ENCODE measurements around the gene FGFR3.
A peak's percentile ranks its signal among the peaks of the same experiment; 100 is the strongest.
"Not testable (repeated sequence)": the region's sequence is repeated elsewhere in the genome, so short reads cannot be mapped to it uniquely, and the experiment has no call there.

FGFR3 gene

DNA sequence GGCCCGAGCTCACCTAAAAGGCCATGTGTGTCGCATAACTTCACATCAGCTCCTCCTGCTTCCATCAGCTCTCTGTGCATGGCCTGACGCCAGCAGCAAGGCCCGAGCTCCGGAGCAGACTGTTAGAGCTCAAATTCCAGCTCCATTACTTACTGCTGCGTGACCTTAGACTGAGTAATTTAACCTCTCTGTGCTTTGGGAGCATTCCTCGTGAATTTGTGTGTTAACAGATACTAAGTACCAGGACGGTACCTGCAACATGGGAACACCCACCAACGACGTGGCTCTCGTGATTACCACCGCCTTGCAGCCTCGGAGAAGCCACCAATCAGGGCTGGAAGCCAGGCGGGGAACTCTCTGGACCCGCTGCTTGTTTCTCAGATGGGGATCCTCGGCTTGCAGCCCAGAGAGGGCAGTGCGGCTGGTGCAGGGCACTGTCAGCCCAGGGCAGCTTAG, 49.9 kb downstream of the FGFR3 start:
- H3K36me3 ChIP-seq (ENCODE audit: control insufficient read depth, insufficient read depth, low read length, severe bottlenecking) = peaks cover 72% of the 10 kb centered on the region
- peak; percentile 83 for DNase-seq (ENCODE audit: low read depth)
- H3K9ac ChIP-seq (ENCODE audit: low read length) = no peak overlapping the region
- no peaks in the 10 kb centered on the region for H3K9me3 ChIP-seq (ENCODE audit: control insufficient read depth, low read length)
- H3K27me3 ChIP-seq (replicated peaks; ENCODE audit: control insufficient read depth, insufficient read depth, low read length) = no peaks in the 10 kb centered on the region
- H3K4me1 ChIP-seq (ENCODE audit: control insufficient read depth, insufficient read depth, low read length) = peaks cover 21% of the 10 kb centered on the region
- H3K4me3 ChIP-seq (ENCODE audit: low read length) = no peak overlapping the region

DNA sequence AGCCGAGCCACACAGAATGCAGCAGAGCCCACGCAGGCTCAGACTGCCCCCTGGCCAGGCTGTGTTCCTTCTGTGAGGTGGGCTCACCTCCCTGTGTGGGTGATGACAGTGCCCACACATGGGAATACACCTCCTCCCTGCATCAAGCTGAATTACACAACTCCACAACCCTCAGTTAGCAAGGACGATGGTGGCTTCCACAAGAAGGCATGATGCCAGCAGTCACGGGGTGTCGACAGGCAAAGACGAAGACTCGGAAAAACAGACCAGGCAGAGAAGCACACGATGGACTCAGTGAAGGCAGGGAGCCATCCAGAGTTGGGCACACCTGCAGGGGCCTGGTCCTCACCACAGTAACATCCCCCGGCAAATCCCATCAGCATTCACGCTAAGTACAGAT, 50.8 kb downstream of the FGFR3 start:
- Histone ChIP-seq H3K4me1 (ENCODE audit: control insufficient read depth, insufficient read depth, low read length) (peaks cover 21% of the 10 kb centered on the region), H3K27me3 (replicated peaks; ENCODE audit: control insufficient read depth, insufficient read depth, low read length) (no peaks in the 10 kb centered on the region), H3K36me3 (ENCODE audit: control insufficient read depth, insufficient read depth, low read length, severe bottlenecking) (peaks cover 67% of the 10 kb centered on the region), H3K9ac (ENCODE audit: low read length) (peak overlapping the region; percentile 36), H3K9me3 (ENCODE audit: control insufficient read depth, low read length) (no peaks in the 10 kb centered on the region), H3K4me3 (ENCODE audit: low read length) (no peak overlapping the region)
- no peak for DNase-seq (ENCODE audit: low read depth)

GRCh38 chr4:1844618-1845017, 51.5 kb downstream of the FGFR3 start:
- not testable (repeated sequence) for DNase-seq (ENCODE audit: low read depth); H3K9ac ChIP-seq (ENCODE audit: low read length); H3K4me3 ChIP-seq (ENCODE audit: low read length); H3K9me3 ChIP-seq (ENCODE audit: control insufficient read depth, low read length); H3K27me3 ChIP-seq (replicated peaks; ENCODE audit: control insufficient read depth, insufficient read depth, low read length)
- Histone ChIP-seq H3K36me3 (ENCODE audit: control insufficient read depth, insufficient read depth, low read length, severe bottlenecking) (peaks cover 61% of the 10 kb centered on the region), H3K4me1 (ENCODE audit: control insufficient read depth, insufficient read depth, low read length) (peaks cover 22% of the 10 kb centered on the region)

GRCh38 chr4:1846580-1846979, 53.5 kb downstream of the FGFR3 start:
- no peak overlapping the region for H3K9ac ChIP-seq (ENCODE audit: low read length)
- DNase-seq (ENCODE audit: low read depth) = no peak
- H3K36me3 ChIP-seq (ENCODE audit: control insufficient read depth, insufficient read depth, low read length, severe bottlenecking) = peaks cover 45% of the 10 kb centered on the region
- peaks cover 38% of the 10 kb centered on the region for H3K4me1 ChIP-seq (ENCODE audit: control insufficient read depth, insufficient read depth, low read length)
- H3K9me3 ChIP-seq (ENCODE audit: control insufficient read depth, low read length) = no peaks in the 10 kb centered on the region
- H3K4me3 ChIP-seq (ENCODE audit: low read length) = no peak overlapping the region
- H3K27me3 ChIP-seq (replicated peaks; ENCODE audit: control insufficient read depth, insufficient read depth, low read length) = no peaks in the 10 kb centered on the region

DNA sequence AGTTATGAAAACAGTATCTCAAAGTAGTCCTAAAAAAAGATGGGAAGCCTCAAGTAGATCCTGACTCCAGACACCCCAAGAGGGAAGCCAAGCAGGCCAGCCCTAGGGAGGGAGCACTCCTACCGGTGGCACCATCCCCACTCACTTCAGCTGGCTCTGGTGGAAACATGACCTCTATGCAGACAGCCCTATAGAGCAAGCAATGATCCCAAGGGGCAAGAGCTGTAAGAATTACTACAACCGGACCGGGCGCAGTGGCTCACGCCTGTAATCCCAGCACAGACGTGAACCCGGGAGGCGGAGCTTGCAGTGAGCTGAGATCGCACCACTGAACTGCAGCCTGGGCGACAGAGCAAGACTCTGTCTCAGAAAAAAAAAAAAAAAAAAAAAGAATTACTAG, 57.2 kb downstream of the FGFR3 start:
- peaks cover 36% of the 10 kb centered on the region for H3K36me3 ChIP-seq (ENCODE audit: control insufficient read depth, insufficient read depth, low read length, severe bottlenecking)

GRCh38 chr4:1851160-1851559, 58.1 kb downstream of the FGFR3 start:
- peak overlapping the region; percentile 5 for H3K9ac ChIP-seq (ENCODE audit: low read length)
- DNase-seq (ENCODE audit: low read depth) = no peak
- no peaks in the 10 kb centered on the region for H3K27me3 ChIP-seq (replicated peaks; ENCODE audit: control insufficient read depth, insufficient read depth, low read length)
- peaks cover 27% of the 10 kb centered on the region for H3K36me3 ChIP-seq (ENCODE audit: control insufficient read depth, insufficient read depth, low read length, severe bottlenecking)
- H3K9me3 ChIP-seq (ENCODE audit: control insufficient read depth, low read length) = no peaks in the 10 kb centered on the region
- H3K4me3 ChIP-seq (ENCODE audit: low read length) = no peak overlapping the region
- peaks cover 39% of the 10 kb centered on the region for H3K4me1 ChIP-seq (ENCODE audit: control insufficient read depth, insufficient read depth, low read length)

More for the DNA sequence above, 57.2 kb downstream of the FGFR3 start:
- no peaks in the 10 kb centered on the region for H3K27me3 ChIP-seq (replicated peaks; ENCODE audit: control insufficient read depth, insufficient read depth, low read length)
- DNase-seq (ENCODE audit: low read depth) = no peak
- no peak overlapping the region for H3K4me3 ChIP-seq (ENCODE audit: low read length)
- peaks cover 39% of the 10 kb centered on the region for H3K4me1 ChIP-seq (ENCODE audit: control insufficient read depth, insufficient read depth, low read length)
- peak overlapping the region; percentile 5 for H3K9ac ChIP-seq (ENCODE audit: low read length)
- no peaks in the 10 kb centered on the region for H3K9me3 ChIP-seq (ENCODE audit: control insufficient read depth, low read length)

DNA sequence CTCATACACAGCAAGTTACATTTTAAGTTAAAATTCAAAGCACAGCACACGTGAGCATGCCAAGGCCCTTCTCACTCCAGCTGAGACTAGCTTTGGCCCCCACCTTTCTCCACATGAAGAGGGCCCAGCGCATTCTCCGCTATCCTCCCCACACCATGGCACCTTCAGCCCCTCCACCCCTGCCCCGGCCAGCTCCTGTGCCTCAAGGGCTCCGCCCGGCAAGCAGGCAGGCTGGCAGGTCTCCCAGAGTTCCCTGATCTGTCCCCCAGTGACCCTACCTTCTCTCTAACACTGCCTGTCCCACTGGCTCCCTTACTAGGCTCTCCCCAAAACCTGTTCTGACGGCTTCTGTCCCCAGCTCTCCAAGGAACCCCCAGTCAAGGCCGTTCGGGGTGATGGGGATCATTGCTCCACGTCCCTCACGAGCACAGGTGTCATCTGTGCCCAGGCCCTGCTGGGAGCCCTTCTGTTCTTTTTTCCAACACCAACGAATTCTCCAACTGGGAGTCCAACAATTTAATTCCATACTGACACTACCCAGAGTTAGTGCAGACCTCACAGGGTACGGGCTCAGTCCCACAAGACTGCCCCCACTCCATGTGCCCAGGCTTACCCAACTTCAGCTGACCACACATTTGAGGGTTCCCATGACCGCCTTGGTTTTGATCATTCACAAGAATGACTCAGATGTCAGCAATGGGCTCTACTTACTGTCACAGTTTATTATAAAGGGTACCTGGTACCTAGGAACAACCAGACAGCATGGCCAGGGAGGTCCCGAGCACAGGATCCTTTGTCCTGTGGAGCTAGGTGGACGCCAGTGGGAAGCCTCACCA, 58.7 kb downstream of the FGFR3 start:
- Histone ChIP-seq H3K9ac (ENCODE audit: low read length) (peak overlapping the region; percentile 5), H3K4me3 (ENCODE audit: low read length) (no peak overlapping the region), H3K36me3 (ENCODE audit: control insufficient read depth, insufficient read depth, low read length, severe bottlenecking) (peaks cover 21% of the 10 kb centered on the region), H3K9me3 (ENCODE audit: control insufficient read depth, low read length) (no peaks in the 10 kb centered on the region), H3K4me1 (ENCODE audit: control insufficient read depth, insufficient read depth, low read length) (peaks cover 39% of the 10 kb centered on the region), H3K27me3 (replicated peaks; ENCODE audit: control insufficient read depth, insufficient read depth, low read length) (no peaks in the 10 kb centered on the region)
- no peak for DNase-seq (ENCODE audit: low read depth)

- Histone ChIP-seq H3K4me1 (ENCODE audit: control insufficient read depth, insufficient read depth, low read length) (peaks cover 51% of the 10 kb centered on the region), H3K4me3 (ENCODE audit: low read length) (peak overlapping the region; percentile 22), H3K36me3 (ENCODE audit: control insufficient read depth, insufficient read depth, low read length, severe bottlenecking) (peaks cover 11% of the 10 kb centered on the region), H3K9me3 (ENCODE audit: control insufficient read depth, low read length) (no peaks in the 10 kb centered on the region), H3K27me3 (replicated peaks; ENCODE audit: control insufficient read depth, insufficient read depth, low read length) (no peaks in the 10 kb centered on the region), H3K9ac (ENCODE audit: low read length) (no peak overlapping the region)
- no peak for DNase-seq (ENCODE audit: low read depth)
These were observed 60.0 kb downstream of the FGFR3 start for GRCh38 chr4:1852904-1853623.

- peaks cover 6% of the 10 kb centered on the region for H3K36me3 ChIP-seq (ENCODE audit: control insufficient read depth, insufficient read depth, low read length, severe bottlenecking)
- no peak for DNase-seq (ENCODE audit: low read depth)
These were observed 61.7 kb downstream of the FGFR3 start for GRCh38 chr4:1854752-1855151.

DNA sequence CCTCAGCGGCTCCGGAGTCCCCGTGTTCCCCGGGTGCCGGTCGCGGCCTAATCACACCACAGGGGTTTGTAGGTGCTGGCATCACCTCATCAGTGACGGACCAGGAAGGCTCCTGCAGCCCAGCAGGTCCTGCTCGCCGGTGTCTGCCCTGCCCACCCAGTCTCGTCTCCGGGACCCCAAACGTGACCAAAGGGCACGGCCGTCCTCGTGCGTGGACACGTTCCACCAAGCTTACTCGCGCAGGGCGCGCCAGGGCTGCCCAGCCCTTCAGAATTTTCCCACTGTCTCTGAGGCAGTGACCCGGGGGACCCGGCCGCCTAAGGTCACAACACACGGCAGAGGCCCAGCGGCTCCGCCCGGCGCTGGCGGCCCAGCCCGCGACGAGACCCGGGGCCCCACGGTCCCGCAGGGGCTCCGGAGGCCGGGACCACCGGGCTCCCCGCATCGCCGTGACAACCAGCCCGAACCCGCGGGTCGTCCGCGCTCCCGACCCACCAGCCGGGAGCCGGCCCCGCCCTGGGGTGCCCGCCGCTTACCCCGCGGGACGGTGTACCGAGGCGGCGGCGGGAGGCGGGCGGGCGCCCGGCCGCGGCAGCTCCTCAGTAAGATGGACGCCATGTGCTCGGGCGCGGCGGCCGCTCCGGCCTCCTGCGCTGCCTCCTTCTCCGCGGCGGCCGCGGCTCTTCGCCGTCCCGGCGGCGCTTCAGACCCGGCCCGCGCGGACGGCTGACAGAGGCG, 62.4 kb downstream of the FGFR3 start:
- peaks cover 54% of the 10 kb centered on the region for H3K4me1 ChIP-seq (ENCODE audit: control insufficient read depth, insufficient read depth, low read length)
- H3K27me3 ChIP-seq (replicated peaks; ENCODE audit: control insufficient read depth, insufficient read depth, low read length) = no peaks in the 10 kb centered on the region
- peak overlapping the region; percentile 92 for H3K4me3 ChIP-seq (ENCODE audit: low read length)
- H3K9ac ChIP-seq (ENCODE audit: low read length) = peak overlapping the region; percentile 96
- H3K9me3 ChIP-seq (ENCODE audit: control insufficient read depth, low read length) = no peaks in the 10 kb centered on the region
- DNase-seq (ENCODE audit: low read depth) = peak; percentile 50
- H3K36me3 ChIP-seq (ENCODE audit: control insufficient read depth, insufficient read depth, low read length, severe bottlenecking) = peaks cover 6% of the 10 kb centered on the region

More at GRCh38 chr4:1854752-1855151, 61.7 kb downstream of the FGFR3 start:
- Histone ChIP-seq H3K4me3 (ENCODE audit: low read length) (peak overlapping the region; percentile 92), H3K9ac (ENCODE audit: low read length) (peak overlapping the region; percentile 96), H3K9me3 (ENCODE audit: control insufficient read depth, low read length) (no peaks in the 10 kb centered on the region), H3K4me1 (ENCODE audit: control insufficient read depth, insufficient read depth, low read length) (peaks cover 60% of the 10 kb centered on the region), H3K27me3 (replicated peaks; ENCODE audit: control insufficient read depth, insufficient read depth, low read length) (no peaks in the 10 kb centered on the region)

Measured in adipocyte (in vitro differentiated cells).